NCI-H510A treated with DMSO at 0.1 percent for 48 hours (cell line): ENCODE results near the gene WWTR1.

Source experiments
- DNase-seq: peaks from one replicate; lab custom pipeline; 2025; lab: John Stamatoyannopoulos, UW

The WWTR1 gene

DNA sequence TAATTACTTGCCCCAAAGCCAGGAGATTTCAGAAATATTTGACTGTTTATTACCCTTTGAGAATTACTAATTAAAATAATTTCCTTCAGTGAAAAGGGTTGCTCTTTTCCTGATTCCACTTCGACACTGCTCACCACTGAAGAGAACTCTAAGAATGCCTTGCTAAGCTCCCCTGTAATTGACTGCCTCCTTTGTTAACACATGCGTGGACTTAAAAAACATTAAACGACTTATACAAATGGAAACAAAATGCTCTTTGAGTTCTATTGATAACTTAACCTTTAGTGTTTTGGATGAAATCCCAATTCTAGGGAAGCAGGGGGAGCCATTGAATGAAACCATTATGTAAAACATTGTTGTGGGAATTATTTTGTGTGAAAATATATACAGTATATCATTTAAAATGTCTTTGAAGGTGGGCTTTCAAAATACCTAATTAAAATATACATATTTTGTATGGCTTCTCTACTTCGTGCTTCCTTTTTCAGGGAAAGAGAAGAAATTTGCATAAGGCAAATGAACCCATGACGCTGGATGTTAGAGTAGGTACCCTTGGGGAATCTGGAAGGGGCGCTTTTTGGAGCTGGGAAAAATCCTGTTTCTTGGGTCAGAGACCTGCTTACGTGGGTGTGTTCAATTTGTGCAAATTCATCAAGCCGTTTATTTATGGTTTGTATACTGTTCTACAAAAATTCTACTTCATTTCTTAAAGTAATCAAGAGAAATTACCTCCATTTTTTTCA, 64.2 kb downstream of the WWTR1 start:
- DNase-seq = no peak

DNA sequence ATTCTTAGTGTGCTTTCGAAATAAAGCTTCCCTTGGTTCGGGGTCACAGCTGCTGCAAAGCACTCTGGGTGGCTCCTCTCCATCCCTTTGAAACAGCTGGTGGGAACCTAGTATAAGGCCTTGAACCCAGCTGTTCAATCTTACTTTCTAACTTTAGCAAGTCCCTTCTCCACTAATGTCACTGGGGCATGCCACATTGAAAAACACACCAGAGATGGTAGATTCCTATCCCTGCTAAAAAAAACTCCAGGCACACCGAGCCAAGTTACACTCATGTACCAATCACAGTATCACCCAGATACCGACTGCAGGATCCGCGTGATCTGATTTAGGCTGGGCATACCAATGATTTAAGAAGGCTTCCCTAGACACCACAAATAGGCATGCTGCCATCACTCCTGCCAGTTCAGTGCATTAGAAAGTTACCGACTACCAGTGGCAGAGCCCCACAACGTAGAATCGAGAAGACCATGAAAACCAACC, 65.0 kb downstream of the WWTR1 start:
- no peak for DNase-seq

- no peak for DNase-seq
Measured at GRCh38 chr3:149590691-149591441, 67.0 kb downstream of the WWTR1 start.

DNA sequence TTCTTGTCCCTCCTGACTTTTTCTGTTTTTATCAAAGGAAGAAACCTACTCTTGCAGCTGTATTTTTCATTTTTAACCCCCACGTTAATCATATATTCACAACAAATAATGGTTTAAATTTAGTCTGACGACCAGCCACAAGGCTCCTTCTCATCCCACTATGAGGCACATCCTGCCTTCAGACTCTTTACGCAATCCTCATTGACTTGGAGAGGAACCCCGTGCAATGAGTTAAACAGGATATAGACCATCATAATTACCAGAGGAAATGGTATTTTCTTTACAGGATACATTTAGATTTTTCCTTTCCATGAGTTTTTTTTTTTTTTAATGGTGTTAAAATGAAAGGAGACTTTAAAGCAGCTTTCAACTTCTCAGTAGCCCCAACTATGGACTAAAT, 68.5 kb downstream of the WWTR1 start:
- no peak for DNase-seq

- DNase-seq = peak; percentile 40
Measured at GRCh38 chr3:149588909-149589308, 68.9 kb downstream of the WWTR1 start.

- peak; percentile 7 for DNase-seq
Measured at GRCh38 chr3:149587383-149587782, 70.4 kb downstream of the WWTR1 start.

- no peak for DNase-seq
Measured at GRCh38 chr3:149586871-149587270, 71.0 kb downstream of the WWTR1 start.

GRCh38 chr3:149585401-149585726, 72.5 kb downstream of the WWTR1 start:
- no peak for DNase-seq

- no peak for DNase-seq
Measured at GRCh38 chr3:149583921-149584635, 73.7 kb downstream of the WWTR1 start.

GRCh38 chr3:149582395-149582794, 75.4 kb downstream of the WWTR1 start:
- no peak for DNase-seq

DNA sequence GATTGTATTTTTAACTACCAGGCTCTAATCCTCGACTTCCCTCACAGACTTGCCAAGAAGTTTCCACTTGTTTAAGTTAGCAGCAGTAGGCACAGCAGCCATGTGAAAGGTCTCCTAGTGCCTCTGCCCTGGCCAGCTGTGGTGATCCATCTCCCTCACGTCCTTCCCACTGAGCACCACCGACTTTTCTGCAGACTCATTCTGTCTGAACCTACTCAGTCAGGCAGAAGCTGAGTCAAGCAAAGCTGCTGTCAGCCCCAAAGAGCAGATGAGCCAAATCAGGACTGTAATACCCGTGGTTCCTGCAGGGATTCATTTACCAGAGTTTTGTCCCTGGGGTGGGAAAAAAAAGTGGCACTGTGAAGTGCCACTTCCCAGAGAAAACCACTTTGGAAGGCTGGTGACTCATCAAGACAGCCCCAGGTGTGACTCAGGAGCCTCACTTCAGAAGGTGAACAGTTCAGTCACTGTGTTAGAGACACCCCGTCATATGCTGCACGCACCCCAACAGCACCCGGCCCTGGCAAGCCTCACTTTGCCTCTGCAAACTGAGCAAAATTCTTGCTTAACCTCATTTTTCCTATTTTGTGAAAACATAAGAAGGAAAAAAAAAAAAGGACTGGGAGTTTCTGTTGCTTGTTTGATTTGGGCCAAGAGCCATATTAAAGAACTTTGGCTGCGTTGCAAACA, 76.0 kb downstream of the WWTR1 start:
- DNase-seq = peak; percentile 25

DNA sequence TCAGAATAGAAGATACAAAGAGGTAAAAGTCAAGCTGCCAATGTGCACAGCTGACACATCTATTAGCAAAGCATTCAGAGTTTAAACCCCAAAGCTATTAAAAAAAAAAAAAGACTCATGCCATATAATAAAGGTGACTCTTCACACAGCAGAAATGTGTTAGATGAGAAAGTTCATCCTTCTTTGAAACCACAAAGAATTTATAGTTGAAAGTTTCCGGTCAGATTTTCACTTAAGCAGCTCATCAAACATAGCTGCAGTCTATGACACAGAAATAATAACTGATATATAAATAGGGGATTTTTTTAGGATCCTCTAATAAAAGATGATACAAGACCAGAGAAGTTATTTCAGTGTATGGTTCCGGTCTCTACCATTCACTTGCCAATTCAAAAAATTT, 76.6 kb downstream of the WWTR1 start:
- no peak for DNase-seq

GRCh38 chr3:149579838-149580542, 77.8 kb downstream of the WWTR1 start:
- no peak for DNase-seq

- DNase-seq = no peak
Measured at GRCh38 chr3:149579161-149579560, 78.7 kb downstream of the WWTR1 start.

- no peak for DNase-seq
Measured at GRCh38 chr3:149577801-149578200, 80.0 kb downstream of the WWTR1 start.

- DNase-seq = peak; percentile 53
Measured at GRCh38 chr3:149575961-149576564, 81.8 kb downstream of the WWTR1 start.

GRCh38 chr3:149575213-149575960, 82.4 kb downstream of the WWTR1 start:
- no peak for DNase-seq

DNA sequence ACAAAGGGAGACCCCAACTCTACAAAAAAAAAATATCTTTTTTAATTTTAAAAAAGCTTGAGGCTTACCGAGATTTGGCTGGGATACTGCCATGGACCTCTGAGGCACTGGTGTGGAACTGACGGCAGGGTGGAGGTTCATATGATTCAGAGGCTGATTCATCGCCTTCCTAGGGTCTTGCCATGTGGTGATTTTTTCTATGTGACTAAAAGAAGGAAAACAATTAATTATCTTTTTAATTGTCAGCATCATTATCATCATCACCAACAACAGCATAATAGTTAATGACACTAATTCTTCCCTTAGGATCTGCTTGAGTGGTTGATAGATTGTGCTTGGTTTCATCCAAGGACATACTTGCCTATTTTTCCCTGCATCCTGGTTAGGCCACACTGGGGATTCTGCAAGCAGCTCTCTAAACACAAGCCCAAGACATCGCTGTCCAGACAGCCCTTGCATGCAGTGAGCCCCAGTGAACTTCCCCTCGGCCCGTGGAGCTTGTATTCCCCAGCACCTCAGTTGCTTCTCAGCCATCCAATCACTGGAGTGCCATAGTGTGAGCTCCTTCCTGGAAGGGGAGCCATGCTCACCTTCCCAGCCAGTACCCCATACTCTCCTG, 84.9 kb downstream of the WWTR1 start:
- no peak for DNase-seq

DNA sequence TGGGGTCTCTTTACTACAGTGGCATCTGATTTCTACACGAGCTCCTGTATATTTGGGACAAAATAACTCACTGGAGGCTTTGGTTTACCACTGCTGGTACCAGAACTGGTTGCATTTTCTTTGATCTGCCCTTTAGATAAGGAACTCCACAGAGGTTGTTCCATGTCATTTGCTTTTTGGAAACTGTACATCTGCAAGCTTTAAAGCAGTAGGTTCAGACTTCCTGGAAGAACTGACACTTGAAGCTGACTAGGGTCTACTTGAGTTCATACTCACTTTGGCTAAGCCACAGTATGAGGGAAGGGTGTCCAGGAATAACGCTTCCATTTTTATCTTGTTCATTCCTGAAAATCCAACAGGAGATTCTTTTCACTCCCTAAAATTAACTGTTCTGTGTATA, 86.4 kb downstream of the WWTR1 start:
- no peak for DNase-seq

DNA sequence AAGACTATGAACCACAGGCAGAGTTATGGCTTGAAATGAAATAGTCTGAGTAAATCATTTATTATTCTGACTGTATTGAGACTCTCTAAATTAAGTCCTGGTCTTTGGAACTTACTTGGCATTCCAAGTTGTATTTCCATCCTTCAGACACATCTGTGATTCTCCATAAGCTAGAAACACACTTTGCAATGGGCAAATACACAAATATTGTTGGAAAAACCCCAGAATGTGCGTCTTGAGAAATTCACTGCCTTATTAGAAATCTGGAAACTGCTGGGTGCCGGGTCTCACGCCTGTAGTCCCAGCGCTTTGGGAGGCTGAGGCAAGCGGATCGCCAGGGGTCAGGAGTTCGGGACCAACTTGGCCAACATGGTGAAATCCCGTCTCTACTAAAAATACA, 87.8 kb downstream of the WWTR1 start:
- DNase-seq = no peak
